Activated CD4-positive, alpha-beta T cell treated with anti-CD3 and anti-CD28 coated beads, Interleukin-2, Interleukin-6, amounts not matched to agents 100 ng/mL and 50 ng/mL, durations not matched to agents 16 hours and 8 hours (primary cell): ENCODE measurements around the gene NTRK2.

Source experiments
- DNase-seq: peaks from one replicate; pipeline ENCODE4 v3.0.0-alpha.2; 2020

Gene NTRK2

GRCh38 chr9:84686068-84686467 lies 16.5 kb downstream of the NTRK2 start:
- DNase-seq, result no peak

- no peak for DNase-seq
These were observed 19.4 kb downstream of the NTRK2 start for GRCh38 chr9:84688956-84689355.

- DNase-seq, result no peak
These were observed 22.1 kb downstream of the NTRK2 start for GRCh38 chr9:84691634-84692033.

GRCh38 chr9:84694248-84694647 lies 24.7 kb downstream of the NTRK2 start:
- DNase-seq, result no peak

GRCh38 chr9:84697042-84697441 lies 27.5 kb downstream of the NTRK2 start:
- no peak for DNase-seq

GRCh38 chr9:84697509-84698114 lies 28.1 kb downstream of the NTRK2 start:
- peak; percentile 69 for DNase-seq

- no peak for DNase-seq
These were observed 28.8 kb downstream of the NTRK2 start for GRCh38 chr9:84698323-84698722.

GRCh38 chr9:84699984-84700383 lies 30.5 kb downstream of the NTRK2 start:
- DNase-seq, result no peak

- DNase-seq, result no peak
These were observed 32.3 kb downstream of the NTRK2 start for GRCh38 chr9:84701801-84702200.

GRCh38 chr9:84702471-84702870 lies 32.9 kb downstream of the NTRK2 start:
- DNase-seq, result no peak

- no peak for DNase-seq
These were observed 34.3 kb downstream of the NTRK2 start for GRCh38 chr9:84703793-84704192.

GRCh38 chr9:84705128-84705527 lies 35.6 kb downstream of the NTRK2 start:
- no peak for DNase-seq

GRCh38 chr9:84708400-84708799 lies 38.9 kb downstream of the NTRK2 start:
- DNase-seq, result no peak

GRCh38 chr9:84709056-84709455 lies 39.5 kb downstream of the NTRK2 start:
- DNase-seq, result no peak

GRCh38 chr9:84710701-84711397 lies 41.3 kb downstream of the NTRK2 start:
- no peak for DNase-seq

- DNase-seq, result no peak
These were observed 41.9 kb downstream of the NTRK2 start for GRCh38 chr9:84711398-84711777.

GRCh38 chr9:84711936-84712335 lies 42.4 kb downstream of the NTRK2 start:
- peak; percentile 13 for DNase-seq

GRCh38 chr9:84716217-84716616 lies 46.7 kb downstream of the NTRK2 start:
- DNase-seq, result no peak

GRCh38 chr9:84718476-84718875 lies 48.9 kb downstream of the NTRK2 start:
- no peak for DNase-seq

- no peak for DNase-seq
These were observed 53.0 kb downstream of the NTRK2 start for GRCh38 chr9:84722388-84722989.

GRCh38 chr9:84723426-84723825 lies 53.9 kb downstream of the NTRK2 start:
- no peak for DNase-seq

GRCh38 chr9:84731696-84732095 lies 62.2 kb downstream of the NTRK2 start:
- DNase-seq, result no peak

- DNase-seq, result no peak
These were observed 66.6 kb downstream of the NTRK2 start for GRCh38 chr9:84736081-84736480.

- no peak for DNase-seq
These were observed 67.0 kb downstream of the NTRK2 start for GRCh38 chr9:84736536-84736935.

GRCh38 chr9:84738353-84738752 lies 68.8 kb downstream of the NTRK2 start:
- DNase-seq, result no peak
